COR-L47 (cell line): ENCODE data around the gene ACTC1.
"Not testable (repeated sequence)": the region's sequence is repeated elsewhere in the genome, so short reads cannot be mapped to it uniquely, and the experiment has no call there.

Source experiments
- DNase-seq: peaks from one replicate; lab custom pipeline; 2025; lab: John Stamatoyannopoulos, UW

The ACTC1 gene

GRCh38 chr15:34795267-34796081 is at the start of gene ACTC1:
TSS of gene ACTC1 (minus strand) at chr15:34795549. CDS start at chr15:34794808, 741 bp downstream.
- no peak for DNase-seq

DNA sequence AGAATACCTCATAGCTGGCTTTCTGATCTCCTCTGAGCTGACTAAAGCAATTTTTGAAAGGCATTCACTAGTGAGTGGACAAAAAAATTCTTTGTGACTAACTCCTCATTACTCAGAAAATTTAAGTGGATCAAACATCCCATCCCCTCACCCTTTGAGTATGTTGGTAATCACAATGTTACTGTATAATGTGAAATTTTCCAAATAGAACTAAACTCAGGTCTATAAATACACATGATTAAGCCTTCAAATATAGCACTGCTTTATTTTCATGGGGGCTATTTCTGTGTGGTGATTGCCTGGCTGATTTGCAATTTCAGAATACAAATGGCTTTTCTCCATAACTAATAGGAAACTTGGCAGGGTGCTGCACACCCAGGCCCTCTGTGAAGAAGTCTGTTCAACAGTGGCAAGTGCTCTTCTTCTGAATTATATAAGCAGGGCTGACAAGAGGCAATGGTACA is 45.9 kb upstream of the ACTC1 start:
- no peak for DNase-seq

- no peak for DNase-seq
Measured at GRCh38 chr15:34838282-34838681, 42.9 kb upstream of the ACTC1 start.

- no peak for DNase-seq
Measured at GRCh38 chr15:34837246-34838016, 42.1 kb upstream of the ACTC1 start.

DNA sequence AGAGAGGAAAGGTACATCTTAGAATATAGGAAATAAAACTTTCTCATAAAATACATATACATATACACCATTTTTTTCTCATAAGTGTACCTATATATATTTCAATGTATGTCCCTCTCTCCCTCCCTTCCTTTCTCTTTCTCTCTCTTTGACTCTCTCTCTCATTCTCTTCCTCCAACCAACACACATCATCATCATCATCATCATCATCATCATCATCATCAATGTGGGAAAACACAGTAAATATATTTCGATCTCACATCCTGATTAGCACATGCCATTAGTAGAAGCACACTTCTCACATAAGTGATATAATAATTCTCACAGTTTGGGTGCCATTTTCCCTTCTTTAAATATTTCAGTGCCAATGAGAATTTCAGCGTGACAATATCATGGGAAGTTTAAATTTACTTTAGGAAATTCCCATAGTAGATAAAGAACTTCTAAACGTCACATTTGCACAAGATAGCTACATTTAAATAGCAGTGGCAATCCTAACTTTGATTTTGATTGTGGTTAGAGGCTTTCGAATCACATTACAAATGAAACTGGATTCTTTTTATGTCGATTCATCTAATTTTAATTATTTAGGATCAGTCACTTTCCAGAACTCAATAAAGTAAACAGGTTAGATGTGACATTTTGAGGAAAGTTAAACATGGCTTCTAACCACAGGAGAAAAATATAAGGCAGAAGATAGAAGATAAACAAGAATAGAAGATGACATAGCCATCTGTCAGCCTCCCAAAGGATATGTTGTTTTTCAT is 33.0 kb upstream of the ACTC1 start:
- DNase-seq = no peak

- no peak for DNase-seq
Measured at GRCh38 chr15:34821831-34822230, 26.5 kb upstream of the ACTC1 start.

DNA sequence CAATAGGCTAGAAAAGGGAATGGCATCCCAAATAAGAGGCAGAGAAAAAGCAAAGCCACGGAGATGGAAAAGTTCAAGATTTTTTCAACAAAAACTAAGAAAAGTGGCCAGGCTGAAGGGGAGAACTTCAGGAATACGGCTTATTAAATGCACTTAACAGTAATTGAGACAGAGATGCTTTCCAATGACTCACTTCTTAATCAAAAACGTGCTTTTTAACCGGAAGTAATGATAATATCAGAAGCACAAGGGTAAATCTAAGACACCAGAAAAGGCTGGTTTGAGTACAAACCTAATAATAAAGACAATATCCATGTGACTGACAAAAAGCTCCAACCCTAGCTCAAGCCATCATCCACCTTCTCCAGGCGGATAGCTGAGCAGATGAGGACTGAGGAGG is 24.8 kb upstream of the ACTC1 start:
- DNase-seq = no peak

GRCh38 chr15:34818526-34818925 is 23.2 kb upstream of the ACTC1 start:
- DNase-seq = no peak

- DNase-seq = no peak
Measured at GRCh38 chr15:34815836-34816235, 20.5 kb upstream of the ACTC1 start.

DNA sequence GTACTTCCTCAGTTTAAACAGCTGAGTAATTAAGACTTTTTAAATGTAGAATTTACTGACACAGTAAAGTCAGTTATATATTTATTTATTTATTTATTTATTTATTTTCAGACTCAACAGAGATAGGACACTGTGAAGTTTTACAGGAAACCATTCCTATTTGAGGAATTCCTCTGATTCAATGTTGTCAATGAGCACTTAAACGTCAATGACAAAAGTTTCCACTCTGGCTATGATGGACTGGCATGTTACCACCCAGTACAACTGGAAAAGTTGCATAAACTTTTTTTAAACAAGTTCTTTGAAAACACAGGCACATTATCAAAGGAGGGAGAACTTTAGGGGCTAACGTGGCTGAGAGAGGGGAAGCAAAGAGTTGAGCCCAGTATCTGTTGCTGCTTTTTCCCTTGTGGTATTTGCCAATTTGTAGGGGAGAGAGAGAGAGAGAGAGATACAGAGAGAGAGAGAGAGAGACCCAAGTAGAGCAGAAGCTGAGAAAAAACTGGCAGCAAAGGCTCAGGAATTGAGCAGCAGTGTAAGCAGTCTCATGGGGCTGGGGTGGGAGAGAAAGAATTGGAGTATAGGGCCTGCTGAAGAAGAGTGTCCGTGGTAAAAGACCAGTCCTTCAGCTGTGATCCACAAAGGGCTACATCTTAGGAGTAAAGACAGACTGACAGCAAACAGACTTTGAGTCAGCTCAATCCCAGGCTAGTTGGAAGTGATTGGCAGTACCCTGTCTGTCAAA is 18.3 kb upstream of the ACTC1 start:
- DNase-seq = no peak

GRCh38 chr15:34812868-34813365 is 17.6 kb upstream of the ACTC1 start:
- not testable (repeated sequence) for DNase-seq

DNA sequence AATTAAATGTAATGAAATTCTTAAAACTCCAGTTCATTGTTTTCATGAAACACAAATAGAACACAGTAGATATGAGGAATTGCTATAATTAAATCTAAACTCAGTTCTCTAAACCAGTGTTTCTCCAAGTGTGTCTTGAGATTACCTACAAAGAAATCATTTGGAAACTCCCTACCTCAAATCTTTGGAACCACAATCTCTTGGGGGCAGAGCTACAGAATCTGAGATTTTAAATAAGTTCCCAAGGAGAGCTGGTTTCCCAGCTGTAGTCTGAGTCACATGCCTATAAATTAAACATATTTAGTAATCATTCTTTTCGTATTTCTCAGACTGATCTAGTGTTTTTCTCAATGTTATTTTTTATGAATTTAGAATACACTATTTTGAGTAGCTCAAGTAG is 17.0 kb upstream of the ACTC1 start:
- DNase-seq = no peak

- DNase-seq = no peak
Measured at GRCh38 chr15:34810443-34811129, 15.2 kb upstream of the ACTC1 start.

GRCh38 chr15:34809186-34809585 is 13.8 kb upstream of the ACTC1 start:
- no peak for DNase-seq

GRCh38 chr15:34808016-34808415 is 12.7 kb upstream of the ACTC1 start:
- no peak for DNase-seq

- not testable (repeated sequence) for DNase-seq
Measured at GRCh38 chr15:34807241-34807640, 11.9 kb upstream of the ACTC1 start.

- DNase-seq = no peak
Measured at GRCh38 chr15:34804776-34805175, 9.4 kb upstream of the ACTC1 start.

GRCh38 chr15:34804113-34804512 is 8.8 kb upstream of the ACTC1 start:
- DNase-seq = no peak

GRCh38 chr15:34802803-34803750 is 7.7 kb upstream of the ACTC1 start:
- no peak for DNase-seq

DNA sequence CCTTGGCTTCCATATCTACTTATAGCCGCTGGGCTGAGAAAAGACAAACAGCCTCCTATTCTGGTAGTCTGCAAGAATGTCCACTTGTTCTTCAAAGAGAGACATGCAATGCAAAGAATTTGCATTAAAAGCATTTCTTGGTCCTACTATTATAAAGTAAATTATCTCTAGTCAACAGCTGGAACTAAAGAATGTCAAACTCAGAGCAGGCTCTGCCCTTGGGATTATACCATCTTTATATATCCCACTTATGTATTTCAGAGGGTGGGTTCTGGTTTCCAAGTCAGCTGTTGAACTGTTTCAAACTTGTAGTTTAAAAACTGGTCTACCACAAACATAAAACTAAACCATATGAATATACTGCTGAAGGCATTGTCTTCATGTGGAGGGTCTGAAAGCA is 7.0 kb upstream of the ACTC1 start:
- DNase-seq = no peak
